Right kidney (tissue), 1 donor: ENCODE results near the gene BAIAP2L1.
"Not testable (repeated sequence)": the region's sequence is repeated elsewhere in the genome, so short reads cannot be mapped to it uniquely, and the experiment has no call there.

ENCODE experiments used
- DNase-seq: peaks from one replicate; pipeline ENCODE4 v3.0.0-alpha.2; 2016

The BAIAP2L1 gene

DNA sequence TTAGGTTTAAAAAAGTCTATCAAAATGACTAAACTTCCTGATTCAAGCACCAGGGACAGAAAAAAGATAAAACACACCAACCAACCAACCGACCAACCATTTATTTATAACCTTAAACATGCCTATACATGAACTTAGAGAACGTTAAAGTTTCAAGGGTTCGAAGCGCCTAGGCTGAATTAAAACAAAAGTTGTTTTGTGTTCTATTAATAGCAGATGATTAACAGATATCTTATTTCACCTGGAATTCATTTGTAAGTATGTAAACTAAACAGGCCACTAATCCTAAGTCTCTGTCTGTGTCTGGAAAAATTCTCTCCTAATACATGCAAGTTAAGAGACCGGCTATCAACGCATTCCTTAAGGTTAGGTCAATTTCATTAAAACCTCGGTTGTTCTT, 1.4 kb downstream of the BAIAP2L1 start:
- DNase-seq = no peak

DNA sequence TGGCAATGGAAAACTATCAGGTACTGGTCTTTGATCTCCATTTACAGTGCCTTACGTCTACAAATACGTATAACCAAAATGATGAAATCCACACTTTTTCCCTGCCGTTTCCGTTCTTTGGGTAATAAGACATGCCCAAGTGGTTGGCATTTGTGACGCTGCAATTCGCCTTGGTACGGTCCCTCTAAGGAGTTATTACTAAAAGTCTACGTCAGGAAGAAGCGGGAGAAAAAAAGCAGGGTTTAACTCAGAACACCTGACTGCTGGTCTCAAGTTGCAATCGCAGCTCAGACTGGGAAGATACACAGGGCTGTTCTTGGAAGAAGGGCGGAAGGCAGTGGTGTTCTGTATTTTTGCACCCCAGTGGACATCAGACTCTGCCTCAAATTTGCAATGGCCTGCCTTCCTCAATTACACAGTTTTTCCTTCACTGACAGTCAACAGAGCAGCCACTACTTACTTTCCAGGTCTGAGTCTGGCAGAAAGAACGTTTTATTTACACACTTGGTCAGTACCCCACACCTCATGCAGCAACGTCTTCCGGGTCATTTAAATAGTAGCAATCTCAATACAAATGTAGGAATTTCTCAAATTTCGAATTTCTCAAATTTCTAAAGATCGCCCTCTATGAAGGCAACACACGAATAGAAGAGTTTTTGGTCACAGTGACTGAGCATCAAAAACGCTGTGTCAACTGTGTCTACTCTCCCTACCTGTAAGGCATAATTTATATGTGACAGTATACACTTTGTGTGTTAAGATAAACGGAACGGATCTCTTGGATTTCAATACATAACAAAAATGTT, 2.1 kb downstream of the BAIAP2L1 start:
- peak; percentile 32 for DNase-seq

DNA sequence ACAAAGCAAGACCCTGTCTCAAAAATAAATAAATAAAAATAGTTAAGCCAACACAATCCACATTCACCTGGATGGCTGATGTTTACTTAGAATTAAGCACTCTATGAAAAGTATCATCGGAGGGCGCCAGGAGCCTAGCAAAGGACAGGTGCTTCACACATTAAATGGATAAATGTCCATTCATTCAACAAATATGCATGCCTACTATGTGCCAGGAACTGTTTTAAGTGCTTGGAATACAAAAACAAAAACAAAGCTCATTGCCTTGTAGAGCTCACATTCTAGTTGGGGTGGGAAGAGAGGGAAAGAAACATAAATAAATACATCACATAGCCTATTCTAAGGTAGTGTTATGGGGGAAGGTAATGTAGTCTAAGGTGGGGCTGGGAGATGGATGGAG, 4.1 kb downstream of the BAIAP2L1 start:
- DNase-seq = no peak

DNA sequence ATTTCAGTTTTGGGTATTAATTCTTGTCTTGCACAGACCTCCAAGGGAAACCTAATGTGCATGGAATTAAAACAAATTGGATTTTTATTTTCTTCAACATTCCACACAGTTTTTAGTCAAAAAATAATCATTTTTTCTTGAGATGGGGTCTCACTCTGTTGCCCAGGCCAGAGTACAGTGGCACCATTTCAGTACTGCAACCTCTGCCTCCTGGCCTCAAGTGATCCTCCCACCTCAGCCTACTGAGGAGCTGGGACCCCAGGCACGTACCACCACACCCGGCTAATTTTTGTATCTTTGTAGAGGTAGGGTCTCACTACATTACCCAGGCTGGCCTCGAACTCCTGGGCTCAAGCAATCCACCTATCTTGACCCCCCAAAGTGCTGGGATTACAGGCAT, 4.9 kb downstream of the BAIAP2L1 start:
- no peak for DNase-seq

DNA sequence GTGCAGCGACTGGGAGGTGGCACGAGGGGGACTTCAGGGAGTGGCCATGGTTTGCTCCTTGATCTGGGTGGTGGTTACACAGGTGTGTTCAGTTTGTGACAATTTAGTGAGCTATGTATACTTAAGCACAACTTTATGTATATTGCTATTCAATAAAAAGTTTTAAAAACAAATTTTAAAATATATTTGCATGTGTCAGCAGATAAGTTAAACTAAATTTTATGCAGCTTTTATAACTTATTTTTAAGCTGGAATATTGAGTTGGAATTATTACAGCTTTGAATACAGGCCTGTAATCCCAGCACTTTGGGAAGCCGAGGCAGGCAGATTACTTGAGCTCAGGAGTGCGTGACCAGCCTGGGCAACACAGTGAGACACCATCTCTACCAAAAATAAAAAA, 5.4 kb downstream of the BAIAP2L1 start:
- no peak for DNase-seq

DNA sequence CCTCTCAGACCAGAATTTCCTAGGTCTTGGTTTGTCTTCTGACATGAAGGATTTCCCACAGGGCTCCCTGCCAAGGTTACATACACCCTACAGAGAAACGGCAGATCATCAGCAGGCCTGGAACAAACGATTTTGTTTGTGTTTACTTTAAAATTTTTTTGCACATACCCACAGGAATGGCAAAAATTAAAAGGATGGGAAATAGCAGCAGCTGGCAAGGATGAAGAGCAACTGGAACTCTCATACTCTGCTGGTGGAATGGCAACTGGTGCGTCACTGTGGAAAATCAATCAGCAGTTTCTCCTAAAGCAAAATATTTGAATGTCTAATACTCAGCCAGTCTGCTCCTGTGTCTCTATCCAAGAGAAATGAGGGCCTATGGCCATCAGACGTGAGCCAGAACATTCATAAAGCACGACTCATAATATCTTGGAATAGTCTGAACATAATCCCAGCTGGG, 6.5 kb downstream of the BAIAP2L1 start:
- no peak for DNase-seq

DNA sequence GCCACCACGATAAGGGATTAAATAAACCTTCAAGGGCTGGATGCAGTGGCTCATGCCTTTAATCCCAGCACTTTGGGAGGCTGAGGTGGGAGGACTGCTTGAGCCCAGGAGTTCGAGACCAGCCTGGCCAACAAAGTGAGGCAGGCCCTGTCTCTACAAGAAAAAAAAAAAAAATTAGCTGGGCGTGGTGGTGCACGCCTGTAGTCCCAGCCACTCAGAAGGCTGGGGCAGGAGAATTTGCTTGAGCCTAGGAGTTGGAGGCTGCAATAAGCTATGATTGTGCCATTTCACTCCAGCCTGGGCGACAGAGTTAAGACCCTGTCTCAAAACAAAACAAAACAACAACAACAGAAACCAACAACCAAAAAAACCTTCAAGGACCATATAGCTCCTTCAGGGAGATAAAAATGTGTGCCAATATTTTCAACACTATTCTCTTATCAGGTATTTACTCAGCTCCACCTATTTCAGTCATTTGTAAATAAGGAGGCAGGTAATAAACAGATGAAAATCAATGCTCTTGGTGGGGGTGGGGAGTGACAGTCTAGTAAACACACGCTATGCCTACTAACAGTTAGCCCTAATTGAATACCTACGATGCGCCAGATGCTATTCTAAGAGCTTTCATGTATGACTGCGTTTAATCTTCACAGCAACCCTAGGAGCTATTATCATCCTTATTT, 13.2 kb downstream of the BAIAP2L1 start:
- no peak for DNase-seq

DNA sequence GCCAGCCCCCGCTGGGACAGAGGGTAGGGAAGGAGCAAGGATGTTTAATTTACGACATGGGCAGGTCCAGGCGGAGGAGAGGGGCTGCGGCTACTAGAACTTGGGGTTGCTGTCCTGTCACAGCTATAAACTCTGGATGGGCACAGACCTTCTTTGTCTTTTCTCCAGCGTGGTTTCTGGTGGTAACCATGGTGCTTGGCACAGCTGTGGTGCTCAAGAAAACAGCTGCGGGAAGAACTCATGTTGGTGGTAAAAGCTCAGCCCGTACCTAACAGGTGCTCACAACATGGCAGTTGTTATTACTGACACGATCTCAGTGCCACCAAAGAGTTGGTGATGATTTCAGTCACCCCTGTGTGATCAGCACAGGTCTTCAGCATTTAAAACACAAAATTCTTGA, 13.8 kb downstream of the BAIAP2L1 start:
- DNase-seq = no peak

DNA sequence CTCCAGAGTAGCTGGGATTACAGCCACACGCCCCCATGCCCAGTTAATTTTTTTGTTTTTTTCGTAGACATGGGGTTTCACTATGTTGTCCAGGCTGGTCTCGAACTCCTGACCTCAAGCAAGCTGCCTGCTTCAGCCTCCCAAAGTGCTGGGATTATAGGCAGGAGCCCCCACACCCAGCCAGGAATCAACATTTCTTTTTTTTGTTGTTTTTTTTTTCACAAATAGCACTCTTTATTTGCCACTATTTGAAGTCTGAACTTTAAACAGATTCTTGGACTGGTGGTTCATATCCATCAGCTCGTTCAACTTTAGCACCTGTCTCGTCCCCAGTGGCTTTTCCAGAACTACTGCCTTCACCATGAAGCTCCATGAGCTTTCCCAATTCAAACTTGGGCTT, 15.4 kb downstream of the BAIAP2L1 start:
- DNase-seq = not testable (repeated sequence)

DNA sequence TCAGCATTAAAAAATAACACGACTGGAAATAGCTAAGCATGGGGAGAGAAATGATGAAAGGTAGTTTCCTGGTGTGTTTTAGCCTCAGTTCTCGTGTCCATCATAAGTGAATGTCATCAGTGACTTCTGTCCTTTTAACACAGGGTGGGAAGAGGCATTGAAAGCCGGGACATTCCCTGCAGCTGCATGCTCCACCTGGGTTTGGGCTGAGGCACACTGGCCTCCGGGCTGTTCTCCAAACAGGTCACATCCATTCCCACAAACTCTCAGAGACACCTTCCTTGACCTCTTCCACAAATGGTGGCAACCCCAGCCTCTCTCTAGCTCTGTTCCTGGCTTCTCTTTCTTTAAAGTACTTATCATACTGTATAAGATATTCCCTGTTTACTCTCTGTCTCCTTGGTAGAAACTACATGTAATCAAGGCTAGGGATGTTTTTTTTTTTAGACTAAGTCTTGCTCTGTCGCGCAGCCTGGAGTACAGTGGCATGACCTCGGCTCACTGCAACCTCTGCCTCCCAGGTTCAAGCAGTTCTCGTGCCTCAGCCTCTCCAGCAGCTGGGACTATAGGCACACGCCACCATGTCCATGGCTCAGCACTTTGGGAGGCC, 22.6 kb downstream of the BAIAP2L1 start:
- DNase-seq = no peak

DNA sequence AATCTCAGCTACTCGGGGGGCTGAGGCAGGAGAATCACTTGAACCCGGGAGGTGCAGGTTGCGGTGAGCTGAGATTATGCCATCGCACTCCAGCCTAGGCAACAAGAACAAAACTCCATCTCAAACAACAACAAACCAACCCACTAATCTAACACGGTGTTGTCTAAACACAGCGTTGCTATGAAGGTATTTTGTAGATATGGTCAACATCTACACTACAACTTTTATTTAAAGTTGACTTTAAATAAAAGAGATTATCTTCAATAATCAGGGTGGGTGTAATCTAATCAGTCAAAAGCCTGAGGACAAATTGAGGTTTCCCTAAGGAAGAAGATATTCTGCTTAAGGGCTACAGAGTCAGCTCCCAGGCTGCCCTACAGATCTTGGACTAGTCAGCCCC, 24.2 kb downstream of the BAIAP2L1 start:
- no peak for DNase-seq

DNA sequence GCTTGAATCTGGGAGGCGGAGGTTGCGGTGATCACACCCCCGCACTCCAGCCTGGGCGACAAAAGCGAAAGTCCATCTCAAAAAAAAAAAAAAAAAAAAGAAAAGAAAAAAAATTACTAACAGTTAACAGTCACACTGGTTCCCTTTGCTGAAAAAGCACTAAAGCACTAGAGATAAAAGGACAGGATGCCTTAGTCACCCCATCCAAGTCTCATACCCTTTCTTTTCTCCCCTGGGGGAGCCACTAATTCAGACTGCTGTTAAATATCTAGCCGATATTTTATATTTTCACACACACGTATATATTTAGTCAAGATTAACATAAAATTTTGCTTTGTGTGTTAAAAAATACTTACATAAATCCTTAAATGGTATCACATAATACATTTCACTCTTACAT, 25.2 kb downstream of the BAIAP2L1 start:
- DNase-seq = no peak

DNA sequence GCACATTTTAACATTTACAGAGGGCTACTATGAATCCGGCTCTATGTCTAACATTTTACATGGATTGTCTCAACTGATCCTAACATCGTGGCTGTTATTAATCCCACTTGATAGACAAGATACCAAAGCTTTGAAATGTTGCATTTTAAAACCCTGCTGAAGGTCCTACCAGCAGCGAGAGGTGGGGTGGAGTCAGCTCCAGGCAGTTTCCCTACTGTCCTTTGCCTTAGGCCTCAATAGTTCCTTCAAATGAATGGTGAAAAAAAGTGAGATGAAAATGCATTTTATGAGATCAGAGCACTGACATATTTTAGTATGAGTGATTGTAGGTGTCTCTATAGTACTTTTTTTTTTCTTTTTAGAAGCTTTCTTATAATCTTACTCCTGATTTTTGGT, 26.6 kb downstream of the BAIAP2L1 start:
- DNase-seq = no peak

DNA sequence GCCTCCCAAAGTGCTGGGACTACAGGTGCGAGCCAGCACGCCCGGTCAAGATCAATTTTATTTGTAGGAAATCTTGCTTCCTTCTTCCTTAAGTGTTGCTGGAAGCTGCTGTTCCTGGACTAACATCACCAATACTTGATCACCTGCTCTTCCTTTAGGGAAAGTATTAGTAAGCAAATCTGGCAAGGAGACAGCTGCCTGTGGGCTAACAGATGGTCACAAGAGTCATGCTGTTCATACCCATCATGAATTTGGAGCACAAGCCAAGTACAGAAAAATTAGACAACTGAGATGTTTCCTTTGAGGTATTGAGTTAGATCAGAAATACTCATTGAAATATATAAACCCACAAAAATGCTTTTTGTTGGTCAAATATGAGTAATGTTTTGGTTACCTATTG, 27.9 kb downstream of the BAIAP2L1 start:
- DNase-seq = no peak

DNA sequence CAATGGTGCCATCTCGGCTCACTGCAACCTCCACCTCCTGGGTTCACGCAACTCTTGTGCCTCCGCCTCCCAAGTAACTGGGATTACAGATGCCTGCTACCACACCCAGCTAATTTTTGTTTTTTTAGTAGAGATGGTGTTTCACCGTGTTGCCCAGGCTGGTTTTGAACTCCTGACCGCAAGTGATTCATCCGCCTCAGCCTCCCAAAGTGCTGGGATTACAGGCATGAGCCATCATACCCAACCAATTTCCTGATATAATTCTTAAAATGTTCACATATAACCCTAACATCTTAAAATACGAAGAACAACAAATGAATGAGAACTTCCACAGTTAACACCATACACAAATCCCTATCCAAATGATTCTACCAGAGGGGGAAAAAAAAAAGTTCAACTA, 31.2 kb downstream of the BAIAP2L1 start:
- no peak for DNase-seq

DNA sequence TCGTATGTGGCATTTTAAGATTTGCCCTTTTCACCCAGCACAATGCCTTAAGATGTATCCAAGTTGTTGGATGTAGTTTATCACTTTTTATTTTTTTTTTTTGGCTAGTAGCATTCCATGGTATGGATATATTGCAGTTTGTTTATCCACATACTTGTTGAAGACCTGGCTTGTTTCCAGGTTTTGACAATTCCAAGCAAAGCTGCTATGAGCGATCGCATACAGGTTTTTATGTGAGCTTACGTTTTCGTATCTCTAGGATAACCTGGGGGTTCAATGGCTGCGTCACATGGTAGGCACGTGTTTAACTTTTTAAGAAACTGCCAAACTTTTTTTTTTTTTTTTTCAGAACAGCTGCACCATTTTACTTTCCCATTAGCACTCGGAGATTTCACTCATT, 32.2 kb downstream of the BAIAP2L1 start:
- no peak for DNase-seq

DNA sequence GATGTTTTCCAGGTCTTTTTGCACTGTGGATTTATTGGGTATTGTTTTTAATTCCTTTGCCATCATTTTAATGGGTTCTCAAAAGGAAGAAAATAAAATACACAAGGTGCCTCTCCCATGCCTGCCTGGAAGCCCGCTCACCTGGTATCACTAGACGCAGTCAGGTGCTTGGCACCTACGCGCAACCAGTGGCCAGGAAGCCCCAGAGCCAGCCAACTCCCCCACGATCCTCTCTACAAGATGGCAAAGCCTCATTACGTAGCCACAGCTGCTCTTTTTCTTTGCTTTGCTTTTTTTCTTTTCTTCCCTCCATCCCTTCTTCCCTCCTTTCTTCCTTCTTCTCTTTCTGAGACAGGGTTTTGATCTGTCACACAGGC, 34.3 kb downstream of the BAIAP2L1 start:
- DNase-seq = no peak

DNA sequence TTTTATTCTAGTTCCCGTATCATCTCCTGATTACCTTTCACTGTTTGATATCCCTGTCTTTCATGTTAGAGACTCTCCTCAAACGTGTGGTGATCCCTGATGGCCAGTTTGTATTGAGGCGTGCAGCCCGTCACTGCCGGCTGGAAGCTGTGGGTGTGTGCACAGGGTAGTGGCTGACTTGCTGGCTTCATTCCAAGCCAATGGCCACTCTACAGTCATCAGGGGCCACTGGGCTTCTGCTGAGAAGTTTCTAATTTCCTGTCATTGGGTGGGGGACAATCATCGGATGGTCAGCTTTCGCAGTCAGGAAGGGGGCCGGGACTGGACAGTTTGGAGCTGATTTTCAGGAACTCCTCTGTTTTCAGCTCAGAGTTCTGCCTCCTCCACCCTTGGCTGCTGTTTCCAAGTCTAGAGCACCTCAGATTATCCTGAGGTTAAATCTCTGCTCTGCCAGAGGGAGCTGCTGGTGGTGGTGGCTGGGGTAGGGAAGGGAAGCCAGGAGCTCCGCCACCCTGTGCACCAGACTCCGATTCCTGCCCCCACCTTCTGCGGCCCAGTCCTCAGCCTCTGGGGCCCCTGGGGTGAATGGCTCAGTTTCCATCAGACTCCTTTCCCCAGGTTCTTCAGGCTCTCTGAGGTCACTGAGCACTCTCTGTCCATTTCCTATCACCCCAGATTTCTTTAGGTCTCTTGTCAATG, 34.9 kb downstream of the BAIAP2L1 start:
- DNase-seq = no peak

DNA sequence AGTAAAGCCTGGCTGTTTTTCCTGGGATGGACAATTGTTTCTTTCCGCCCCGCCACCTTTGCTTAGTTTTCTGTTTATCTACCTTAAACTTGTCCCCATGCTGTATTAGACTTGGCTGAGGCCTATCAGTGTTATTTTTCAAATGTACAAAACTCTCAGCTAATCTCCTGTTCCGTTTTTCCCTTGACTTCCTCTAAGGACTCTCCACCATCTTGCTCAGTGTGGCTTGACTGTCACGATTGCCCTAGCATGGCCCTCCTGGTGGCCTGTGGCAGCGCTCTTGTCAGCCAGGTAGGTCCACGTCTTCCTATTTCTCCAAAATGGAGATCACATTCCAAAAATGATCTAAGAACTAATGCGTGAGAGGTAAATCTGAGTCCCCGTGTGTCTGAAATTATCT, 36.7 kb downstream of the BAIAP2L1 start:
- DNase-seq = no peak

DNA sequence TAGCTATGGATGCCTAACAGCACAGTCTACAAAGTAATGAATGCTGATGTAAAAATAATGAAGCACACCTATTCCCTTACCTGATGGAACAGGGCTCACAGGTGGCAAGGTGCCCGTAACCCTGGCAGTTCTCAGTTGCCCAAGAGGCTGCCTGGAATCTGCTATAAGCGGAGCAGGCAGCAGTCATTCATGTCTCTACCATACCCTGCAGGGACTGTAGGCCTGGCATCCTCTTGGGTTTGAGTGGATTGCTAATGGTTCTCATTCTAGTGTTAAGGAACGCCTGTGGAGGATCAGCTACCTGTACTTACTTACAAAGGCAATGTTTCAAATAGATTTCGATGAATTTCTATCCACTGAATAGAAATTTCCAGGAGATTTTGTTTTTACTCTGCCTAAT, 38.4 kb downstream of the BAIAP2L1 start:
- no peak for DNase-seq

DNA sequence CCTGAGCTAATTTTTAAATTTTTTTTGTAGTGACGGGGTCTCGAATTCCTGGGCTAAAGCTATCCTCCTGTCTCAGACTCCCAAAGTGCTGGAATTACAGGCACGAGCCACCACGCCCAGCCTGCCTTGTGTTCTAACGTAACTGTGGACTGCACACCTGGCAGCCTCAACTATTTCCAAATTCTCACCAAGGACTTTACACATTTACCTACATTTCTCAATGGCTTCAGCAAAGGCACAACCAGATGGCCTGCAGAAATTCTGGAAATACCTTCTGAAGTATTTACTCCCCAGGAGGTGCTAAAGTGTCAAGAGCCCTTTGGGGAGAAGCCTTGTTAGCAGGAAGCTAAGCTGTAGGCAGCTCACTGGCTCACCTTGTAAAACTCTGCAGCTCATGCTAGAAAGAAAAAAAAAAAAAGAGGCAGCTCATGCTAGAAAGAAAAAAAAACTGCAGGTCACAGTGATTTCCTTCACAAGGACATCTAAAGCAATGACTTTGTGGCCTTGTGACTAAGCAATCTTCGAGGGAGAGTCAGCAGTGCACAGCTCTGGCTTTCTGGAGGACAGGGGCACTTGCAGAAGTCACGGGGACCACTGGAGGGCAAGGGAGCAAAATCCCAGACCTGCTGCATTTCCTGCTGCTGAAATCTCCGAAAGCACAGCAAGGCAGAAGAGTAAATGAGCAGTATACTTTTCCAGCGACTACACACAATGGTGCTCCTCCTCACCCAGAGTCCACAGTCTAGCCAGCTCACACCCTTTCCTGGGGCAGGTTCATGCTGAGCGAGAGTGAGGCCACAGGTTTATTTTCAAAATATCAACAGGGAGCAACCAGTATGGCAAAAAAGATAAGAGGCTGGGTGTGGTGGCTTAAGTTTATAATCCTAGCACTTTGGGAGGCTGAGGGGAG, 40.4 kb downstream of the BAIAP2L1 start:
- DNase-seq = no peak

DNA sequence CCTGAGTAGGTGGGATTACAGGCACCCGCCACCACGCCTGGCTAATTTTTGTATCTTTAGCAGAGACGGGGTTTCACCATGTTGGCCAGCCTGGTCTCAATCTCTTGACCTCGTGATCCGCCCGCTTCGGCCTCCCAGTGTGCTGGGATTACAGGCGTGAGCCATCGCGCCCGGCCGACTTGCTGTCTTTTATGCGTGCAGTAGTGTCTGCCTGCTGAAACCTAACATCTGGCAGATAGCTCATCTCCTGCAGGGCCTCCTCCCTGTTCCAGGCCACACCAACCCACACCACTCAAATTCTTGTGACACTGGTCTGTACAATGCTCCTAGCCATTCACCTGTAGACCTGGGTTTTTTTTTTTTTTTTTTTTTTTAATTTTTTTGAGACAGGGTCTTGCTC, 41.5 kb downstream of the BAIAP2L1 start:
- no peak for DNase-seq
